IPS DF 4.7 (cell line): ENCODE data around the gene CAMSAP2.
"Not testable (repeated sequence)": the region's sequence is repeated elsewhere in the genome, so short reads cannot be mapped to it uniquely, and the experiment has no call there.

ENCODE experiments used
- DNase-seq: peaks from one replicate; pipeline ENCODE4 v3.0.0-alpha.2; 2013; ENCODE audit warnings: low spot score; ENCODE audit errors: extremely low read depth

Gene CAMSAP2

GRCh38 chr1:200739702-200740570, 1.2 kb downstream of the CAMSAP2 start:
- DNase-seq: no peak

- DNase-seq: no peak
Measured at GRCh38 chr1:200740571-200741208, 2.0 kb downstream of the CAMSAP2 start.

GRCh38 chr1:200741551-200742207, 3.0 kb downstream of the CAMSAP2 start:
- DNase-seq: no peak

- no peak for DNase-seq
Measured at GRCh38 chr1:200744143-200744542, 5.5 kb downstream of the CAMSAP2 start.

- no peak for DNase-seq
Measured at GRCh38 chr1:200749090-200749489, 10.4 kb downstream of the CAMSAP2 start.

- not testable (repeated sequence) for DNase-seq
Measured at GRCh38 chr1:200750749-200751148, 12.1 kb downstream of the CAMSAP2 start.

- no peak for DNase-seq
Measured at GRCh38 chr1:200751717-200752116, 13.0 kb downstream of the CAMSAP2 start.

- no peak for DNase-seq
Measured at GRCh38 chr1:200753650-200754198, 15.0 kb downstream of the CAMSAP2 start.

GRCh38 chr1:200755456-200755855, 16.8 kb downstream of the CAMSAP2 start:
- no peak for DNase-seq

GRCh38 chr1:200762089-200762488, 23.4 kb downstream of the CAMSAP2 start:
- no peak for DNase-seq

GRCh38 chr1:200767321-200767720, 28.6 kb downstream of the CAMSAP2 start:
- no peak for DNase-seq

- DNase-seq: no peak
Measured at GRCh38 chr1:200771625-200772555, 33.2 kb downstream of the CAMSAP2 start.

- DNase-seq: no peak
Measured at GRCh38 chr1:200774311-200774710, 35.6 kb downstream of the CAMSAP2 start.

- DNase-seq: no peak
Measured at GRCh38 chr1:200774735-200775444, 36.2 kb downstream of the CAMSAP2 start.

- no peak for DNase-seq
Measured at GRCh38 chr1:200775850-200776249, 37.2 kb downstream of the CAMSAP2 start.

- DNase-seq: no peak
Measured at GRCh38 chr1:200776949-200777348, 38.3 kb downstream of the CAMSAP2 start.

- no peak for DNase-seq
Measured at GRCh38 chr1:200778766-200779165, 40.1 kb downstream of the CAMSAP2 start.

- DNase-seq: no peak
Measured at GRCh38 chr1:200779326-200779725, 40.6 kb downstream of the CAMSAP2 start.

- no peak for DNase-seq
Measured at GRCh38 chr1:200780545-200781369, 42.1 kb downstream of the CAMSAP2 start.
